ENCODE measurements around the gene RFTN1.

RFTN1 gene, protein sequence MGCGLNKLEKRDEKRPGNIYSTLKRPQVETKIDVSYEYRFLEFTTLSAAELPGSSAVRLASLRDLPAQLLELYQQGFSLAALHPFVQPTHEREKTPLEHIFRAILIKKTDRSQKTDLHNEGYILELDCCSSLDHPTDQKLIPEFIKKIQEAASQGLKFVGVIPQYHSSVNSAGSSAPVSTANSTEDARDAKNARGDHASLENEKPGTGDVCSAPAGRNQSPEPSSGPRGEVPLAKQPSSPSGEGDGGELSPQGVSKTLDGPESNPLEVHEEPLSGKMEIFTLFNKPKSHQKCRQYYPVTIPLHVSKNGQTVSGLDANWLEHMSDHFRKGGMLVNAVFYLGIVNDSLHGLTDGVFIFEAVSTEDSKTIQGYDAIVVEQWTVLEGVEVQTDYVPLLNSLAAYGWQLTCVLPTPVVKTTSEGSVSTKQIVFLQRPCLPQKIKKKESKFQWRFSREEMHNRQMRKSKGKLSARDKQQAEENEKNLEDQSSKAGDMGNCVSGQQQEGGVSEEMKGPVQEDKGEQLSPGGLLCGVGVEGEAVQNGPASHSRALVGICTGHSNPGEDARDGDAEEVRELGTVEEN

DNA sequence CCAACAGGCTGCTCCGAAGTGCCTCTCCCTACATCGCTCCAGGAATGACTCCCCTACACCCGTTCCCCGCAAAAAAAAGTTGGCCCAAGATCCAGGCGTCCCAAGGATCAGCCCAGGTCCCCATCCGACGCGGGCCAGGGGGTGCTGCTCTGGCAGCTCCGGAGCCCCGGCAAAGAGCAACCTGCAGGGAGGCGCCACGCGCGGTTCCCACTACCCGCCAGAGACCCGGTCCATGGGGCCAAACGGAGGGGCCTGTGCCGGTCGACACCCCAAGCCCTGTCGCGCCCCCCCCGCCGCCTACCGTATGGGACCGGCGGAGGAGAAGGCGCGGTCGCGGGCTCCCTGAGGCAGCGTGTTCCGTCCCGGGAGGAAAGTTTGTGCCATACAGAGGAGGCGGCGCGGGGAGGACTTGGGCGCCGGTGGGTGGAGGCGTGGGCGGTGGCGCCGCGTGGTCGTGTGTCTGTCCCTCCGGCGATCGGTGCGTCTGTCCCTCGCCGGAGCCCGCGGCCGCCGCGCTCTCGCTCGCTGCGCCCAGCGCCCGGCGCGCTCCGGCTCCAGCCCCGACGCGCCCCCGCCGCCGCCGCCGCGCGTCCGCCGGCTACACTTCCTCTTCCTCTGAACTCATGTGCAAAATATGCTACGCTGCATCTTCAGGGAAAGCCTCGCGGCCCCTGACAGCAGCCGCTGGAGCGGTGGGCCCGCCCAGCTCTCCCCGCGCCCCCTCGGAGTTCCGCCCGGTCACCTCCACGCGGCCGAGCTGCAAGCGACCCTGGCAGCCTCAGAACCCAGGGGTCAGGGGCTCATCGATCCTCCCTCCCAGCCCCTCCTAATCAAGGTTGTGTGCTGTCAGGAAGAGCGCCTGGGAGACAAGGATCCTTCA lies at the start of gene RFTN1:
TSS of gene RFTN1 (minus strand) at position 559 of the 880 bp plus-strand sequence. CDS start 19,830 bp downstream, outside the sequence.
- DNase-seq (ENCODE audit: low read depth in 3 of 3, low spot score in 1 of 3), result peak in 1 of 3 donors; percentile 49

DNA sequence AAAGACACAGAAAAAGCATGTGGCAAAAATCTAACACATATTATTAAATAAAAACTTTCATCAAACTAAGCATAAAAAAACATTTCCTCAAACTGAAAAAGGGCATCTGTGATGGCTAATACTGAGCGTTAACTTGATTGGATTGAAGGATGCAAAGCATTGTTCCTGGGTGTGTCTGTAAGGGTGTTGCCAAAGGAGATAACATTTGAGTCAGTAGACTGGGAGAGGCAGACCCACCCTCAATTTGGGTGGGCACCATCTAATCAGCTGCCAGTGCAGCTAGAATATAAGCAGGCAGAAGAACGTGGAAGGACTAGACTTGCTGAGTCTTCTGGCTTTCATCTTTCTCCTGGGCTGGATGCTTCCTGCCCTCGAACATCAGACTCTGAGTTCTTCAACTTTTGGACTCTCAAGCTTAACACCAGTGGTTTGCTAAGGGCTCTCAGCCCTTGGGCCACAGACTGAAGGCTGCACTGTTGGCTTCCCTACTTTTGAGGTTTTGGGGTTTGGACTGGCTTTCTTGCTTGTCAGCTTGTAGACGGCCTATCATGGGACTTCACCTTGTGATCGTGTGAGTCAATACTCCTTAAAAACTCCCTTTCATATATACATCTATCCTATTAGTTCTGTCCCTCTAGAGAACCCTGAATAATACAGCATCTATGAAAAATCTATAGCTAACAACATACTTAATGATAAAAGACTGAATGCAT lies 46.3 kb upstream of the RFTN1 start:
- no peak for DNase-seq (ENCODE audit: low read depth in 3 of 3, low spot score in 1 of 3)

DNA sequence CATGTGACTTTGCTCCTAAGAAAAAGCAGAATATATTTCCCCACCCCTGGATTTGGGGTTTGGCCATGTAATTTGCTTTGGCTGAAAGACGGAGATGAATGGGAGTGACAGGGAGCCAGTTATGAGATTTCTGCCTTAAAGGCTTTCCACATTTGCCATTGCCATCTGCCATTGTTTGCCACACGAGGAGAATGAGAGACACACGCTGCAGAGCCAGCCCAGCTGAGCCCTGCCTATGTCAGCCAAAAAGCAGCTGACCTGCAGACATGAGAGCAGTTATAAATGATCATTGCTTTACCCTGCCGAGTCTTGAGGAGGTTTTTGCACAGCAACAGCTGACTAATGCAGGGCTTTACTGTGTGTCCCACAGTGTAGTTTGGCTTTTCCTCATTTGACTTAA lies 40.6 kb upstream of the RFTN1 start:
- no peak for DNase-seq (ENCODE audit: low read depth in 3 of 3, low spot score in 1 of 3)

DNA sequence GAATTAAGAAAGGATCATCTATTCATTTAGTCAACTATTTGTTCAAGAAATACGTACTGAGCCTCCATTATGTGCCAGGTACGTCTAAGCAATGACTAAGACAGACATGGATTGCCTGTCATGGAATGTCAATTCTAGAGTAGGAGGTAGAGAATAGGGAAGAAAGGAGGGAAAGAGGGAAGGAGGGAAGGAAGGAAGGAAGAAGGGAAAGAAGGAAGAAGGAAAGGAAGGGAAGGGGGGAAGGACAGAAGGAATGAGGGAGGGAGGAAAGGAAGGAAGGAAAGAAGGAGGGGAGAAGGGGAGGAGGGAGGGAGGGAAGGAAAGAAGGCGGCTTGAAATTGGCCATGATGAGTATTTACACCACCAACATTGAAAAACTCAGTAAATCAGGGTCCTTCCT lies 39.3 kb upstream of the RFTN1 start:
- DNase-seq (ENCODE audit: low read depth in 3 of 3, low spot score in 1 of 3), result no peak

DNA sequence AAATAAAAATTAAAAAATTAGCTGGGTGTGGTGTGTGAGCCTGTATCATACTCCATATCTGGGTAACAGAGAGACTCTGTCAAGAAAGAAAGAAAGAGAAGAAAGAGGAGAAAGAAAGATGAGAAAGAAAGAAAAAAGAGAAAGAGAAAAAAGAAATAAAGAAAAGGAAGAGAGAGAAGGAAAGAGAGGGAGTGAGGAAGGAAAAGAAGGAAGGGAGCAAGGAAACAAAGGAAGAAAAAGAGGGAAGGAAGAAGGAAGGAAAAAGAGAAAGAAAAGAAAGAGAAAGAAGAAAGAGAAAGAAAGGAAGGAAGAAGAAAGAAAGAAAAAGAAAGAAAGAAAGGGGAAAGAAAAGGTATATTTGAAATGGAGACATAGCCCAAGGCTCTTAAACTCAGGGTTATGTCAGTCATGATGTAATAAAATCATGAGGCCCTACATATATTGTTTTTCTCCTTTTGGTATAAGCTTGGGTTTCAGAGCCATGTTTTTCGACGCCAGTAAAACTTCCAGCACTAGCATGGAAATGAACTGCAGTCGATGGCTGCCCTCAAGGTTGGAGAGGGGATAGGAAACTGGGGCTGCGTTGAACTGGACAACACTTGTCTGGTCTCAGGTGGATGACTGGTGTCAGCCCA lies 38.0 kb upstream of the RFTN1 start:
- no peak for DNase-seq (ENCODE audit: low read depth in 3 of 3, low spot score in 1 of 3)

DNA sequence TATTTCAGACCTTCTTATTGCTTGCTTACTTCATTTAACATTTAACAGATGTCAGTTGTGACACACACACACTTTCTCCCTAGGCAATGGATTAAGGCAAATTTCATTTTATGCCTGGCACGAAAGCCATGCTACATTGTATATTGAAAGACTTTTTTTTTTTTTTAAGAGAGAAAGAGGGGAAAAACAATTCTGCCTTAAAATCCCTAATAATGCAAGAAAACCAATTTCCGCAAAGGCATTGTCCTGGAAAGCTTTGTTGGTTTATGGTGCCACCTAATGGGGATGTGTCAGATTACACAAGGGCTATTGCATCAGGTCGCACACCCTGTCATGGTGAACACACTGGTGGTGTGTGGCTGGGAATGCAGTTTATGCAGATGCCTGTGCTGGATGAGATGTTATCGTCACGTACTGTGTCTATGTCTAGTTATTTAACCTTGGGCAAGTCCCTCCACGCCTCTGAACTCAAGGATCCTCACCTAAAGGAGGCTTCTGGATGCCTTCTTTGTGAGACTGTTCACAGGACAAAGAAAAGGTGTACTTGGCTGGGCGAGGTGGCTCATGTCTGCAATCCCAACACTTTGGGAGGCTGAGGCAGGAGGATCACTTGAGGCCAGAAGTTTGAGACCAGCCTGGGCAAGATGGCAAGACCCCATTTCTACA lies 37.3 kb upstream of the RFTN1 start:
- DNase-seq (ENCODE audit: low read depth in 3 of 3, low spot score in 1 of 3), result peak; percentile 33 to 48 (median 34)

DNA sequence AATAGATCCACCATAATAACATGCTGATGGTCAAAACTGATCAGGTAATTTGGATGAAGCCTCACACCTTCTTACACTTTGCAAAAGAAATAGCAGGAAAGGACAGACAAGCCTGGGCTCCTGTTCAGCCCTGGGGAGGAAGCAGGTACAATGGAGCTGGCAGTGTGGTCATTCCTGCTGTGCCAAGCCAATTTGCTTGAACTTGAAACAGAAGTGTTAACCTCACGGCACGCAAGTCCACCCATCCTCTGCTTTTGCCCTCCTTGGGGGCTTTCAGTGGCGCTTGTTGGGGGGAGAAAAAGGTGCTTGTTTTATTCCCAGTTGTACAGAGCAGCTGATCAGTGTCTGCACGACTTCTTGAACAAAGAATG lies 36.8 kb upstream of the RFTN1 start:
- DNase-seq (ENCODE audit: low read depth in 3 of 3, low spot score in 1 of 3), result no peak

DNA sequence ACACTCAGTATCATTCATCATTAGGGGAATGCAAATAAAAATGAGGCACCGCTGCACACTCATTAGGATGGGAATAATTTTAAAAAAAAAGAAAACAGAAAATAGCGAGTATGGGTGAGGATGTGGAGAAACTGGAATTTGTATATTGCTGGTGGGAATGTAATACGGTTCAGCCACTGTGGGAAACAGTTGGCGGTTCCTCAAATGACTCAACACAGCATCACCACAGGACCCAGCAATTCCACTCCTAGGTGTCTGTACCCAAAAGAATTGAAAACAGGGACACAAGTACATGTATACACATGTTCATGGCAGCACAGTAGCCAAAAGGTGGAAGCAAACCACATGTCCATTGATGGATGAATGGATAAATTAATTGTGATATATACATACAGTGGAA lies 35.2 kb upstream of the RFTN1 start:
- DNase-seq (ENCODE audit: low read depth in 3 of 3, low spot score in 1 of 3), result no peak

DNA sequence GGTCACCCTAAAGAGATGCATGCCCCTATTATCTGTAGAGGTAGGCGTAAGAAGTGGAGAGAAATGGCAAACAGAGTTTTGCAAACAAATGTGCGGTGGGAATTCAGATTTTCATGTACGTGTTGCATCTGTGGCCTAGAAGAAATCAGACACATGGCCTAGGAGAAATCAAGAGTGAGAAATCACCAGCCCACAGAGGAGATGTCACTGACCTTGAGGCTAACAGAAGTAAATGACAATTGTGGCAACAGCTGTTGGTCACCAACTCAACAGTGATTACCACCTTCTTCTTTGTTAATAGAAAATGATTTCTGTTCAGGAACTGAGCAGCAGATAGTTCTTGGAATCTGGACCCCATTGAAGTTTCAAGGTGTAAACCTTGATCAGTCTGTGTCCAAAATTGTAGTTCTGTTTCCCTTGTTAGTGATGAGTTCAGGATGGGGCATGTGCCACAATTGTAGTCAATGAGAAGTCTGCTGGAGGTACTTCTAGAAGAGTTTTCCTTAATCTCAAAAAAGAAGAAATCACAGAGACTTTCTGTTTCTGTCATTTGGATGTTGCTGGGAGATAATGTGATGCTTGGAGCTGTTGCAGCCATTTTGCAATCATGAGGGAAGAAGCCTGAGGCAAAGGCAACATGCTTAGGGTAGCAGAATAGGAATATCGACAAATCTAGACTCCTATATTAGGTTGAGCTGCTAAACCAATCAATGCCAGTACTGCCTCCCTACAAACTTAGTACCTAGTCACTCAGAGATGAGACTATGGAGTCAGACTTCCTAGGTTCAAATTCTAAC lies 34.3 kb upstream of the RFTN1 start:
- DNase-seq (ENCODE audit: low read depth in 3 of 3, low spot score in 1 of 3), result no peak

DNA sequence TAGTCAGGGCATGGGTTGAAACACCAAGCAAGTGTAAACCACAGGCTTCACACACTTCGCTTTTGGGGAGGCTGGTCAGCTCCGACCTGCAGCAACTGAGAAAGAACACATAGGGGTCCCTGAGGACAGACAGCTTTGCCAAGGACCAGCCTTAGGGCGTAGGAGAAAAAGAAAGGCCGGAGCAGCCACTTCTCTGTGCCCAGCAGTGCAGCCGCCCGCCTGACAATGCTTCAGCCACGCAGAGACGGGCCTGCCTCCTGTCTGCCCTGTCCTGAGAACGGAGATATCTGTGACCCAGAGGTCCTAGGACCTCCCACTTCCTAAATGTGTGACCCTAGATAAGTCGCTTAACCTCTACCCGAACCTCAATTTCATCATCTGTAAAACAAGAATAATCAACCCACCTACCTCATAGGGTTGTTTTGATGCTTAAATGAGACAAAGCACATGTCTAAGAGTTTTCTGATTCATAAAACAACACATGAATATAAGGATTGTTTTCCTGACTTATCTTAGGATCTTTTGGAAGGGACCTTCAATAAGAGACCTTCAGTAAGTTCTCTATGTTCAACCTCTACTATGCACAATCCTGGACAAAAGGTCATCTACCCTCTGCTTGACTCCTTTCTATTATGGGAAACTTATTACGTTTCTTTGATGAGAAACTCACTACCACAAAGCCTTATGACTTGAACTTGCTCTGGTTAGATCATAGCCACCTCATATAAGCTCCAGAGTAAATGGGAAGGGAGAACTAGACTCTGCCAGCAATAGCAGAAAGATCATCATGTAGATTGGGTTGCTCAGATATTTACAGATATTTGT lies 32.9 kb upstream of the RFTN1 start:
- no peak for DNase-seq (ENCODE audit: low read depth in 3 of 3, low spot score in 1 of 3)

DNA sequence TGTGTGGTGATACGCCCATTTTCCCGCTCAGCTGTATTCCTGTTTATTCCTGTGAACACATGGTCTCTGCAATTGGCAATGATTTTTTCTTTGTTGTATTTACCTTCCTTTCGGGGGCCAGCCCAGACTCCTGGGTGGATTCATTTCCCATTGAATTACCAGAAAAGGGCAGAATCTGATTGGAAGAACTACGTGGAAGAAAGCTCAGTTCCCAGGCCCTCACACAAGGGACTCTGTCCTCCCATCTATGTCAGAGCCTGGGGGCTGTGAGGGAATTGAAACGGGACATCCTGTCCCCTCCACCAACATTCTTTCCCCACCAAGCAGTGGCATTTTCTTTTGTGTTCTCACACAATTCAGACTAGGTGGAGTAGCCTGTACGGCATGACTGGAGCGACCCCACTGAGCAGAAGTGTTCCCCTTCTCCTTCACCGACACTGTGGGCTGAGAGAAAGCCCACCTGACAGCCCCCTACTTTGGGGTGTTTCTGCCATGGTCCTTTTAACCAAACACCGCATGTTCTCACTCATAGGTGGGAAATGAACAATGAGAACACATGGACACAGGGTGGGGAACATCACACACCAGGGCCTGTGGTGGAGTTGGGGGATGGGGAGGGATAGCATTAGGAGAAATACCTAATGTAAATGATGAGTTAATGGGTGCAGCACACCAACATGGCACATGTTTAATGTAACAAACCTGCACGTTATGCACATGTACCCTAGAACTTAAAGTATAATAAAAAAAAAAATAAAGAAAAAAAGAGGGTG lies 32.1 kb upstream of the RFTN1 start:
- DNase-seq (ENCODE audit: low read depth in 3 of 3, low spot score in 1 of 3), result no peak

DNA sequence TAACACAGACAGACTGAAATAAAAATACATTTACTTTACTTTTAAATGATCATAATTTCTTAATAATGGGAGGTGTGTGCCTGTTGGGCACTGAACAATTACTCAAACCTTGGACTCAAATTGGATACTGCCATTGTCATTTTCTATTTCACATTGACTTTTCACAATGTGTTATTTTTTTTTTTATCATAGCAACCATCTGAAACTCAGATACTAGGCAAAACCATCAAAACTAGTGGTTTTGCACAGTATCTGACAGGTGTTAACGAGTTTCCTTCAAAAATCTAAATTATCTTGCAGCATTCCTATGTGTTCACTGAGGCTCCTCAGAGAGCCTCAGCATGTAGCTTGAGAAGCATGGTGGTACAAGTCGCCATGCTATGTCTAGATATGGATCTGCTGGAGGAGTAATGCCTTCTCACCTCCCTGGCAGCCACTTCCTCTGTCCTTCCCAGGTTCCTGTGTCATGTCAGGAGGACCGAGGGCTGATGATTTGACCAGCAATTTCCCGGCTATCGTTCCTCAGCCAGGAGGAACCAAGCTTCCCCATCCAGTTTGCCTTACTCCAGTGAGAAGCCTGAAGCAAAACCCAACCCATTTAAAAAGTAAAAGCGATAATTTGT lies 29.9 kb upstream of the RFTN1 start:
- DNase-seq (ENCODE audit: low read depth in 3 of 3, low spot score in 1 of 3), result no peak

DNA sequence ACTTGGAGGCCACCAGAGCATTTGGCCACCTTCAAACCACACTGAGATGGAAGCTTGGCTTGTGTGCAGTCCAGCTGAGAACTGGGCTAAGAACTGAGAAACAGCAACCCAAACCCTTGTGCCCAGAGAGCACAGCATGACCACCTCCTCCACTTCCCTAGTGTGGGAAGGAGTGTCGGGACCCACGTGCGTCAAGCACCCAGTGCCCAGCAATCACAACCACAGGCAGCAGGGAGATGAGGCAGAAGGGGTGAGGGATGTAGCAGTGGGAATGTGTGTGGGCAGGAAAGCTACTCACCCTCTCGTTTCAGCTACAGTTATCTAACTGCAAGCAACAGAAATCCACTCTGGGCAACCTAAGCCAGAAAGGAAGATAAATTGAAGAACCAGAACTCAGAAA lies 25.0 kb upstream of the RFTN1 start:
- no peak for DNase-seq (ENCODE audit: low read depth in 3 of 3, low spot score in 1 of 3)

DNA sequence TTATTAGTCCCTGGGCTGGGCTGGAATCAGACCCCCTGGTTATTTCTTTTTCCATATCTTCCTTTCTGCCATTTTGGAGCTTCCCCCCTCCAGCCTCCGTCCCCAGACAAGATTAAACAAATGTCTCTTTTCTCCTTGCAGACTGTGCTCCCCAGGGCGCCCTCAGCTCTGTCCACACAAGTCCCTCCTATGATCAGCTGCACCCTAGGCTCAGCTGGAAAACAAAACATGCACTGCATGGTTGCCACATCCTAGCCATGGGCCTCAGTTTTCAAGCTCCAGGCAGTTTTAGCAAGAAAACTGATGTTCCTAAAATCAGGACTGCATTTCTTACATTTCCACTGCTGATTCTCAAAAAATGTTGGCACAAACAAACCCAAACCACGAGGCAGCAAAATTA lies 23.5 kb upstream of the RFTN1 start:
- DNase-seq (ENCODE audit: low read depth in 3 of 3, low spot score in 1 of 3), result no peak

DNA sequence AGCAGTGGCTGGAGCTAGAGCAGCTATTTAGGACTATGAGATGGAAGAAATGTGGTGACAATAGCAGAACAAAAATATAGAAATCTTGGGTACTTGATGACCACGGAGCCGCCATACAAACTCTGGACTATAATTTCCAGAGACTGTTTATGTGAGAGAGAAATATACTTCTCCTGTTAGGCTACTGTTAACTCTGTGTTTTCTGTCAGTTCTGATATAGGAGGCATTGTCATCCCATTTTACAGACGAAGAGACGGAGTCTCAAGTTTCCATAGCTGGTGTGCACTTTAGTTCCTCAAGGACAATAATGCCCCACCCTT lies 22.8 kb upstream of the RFTN1 start:
- no peak for DNase-seq (ENCODE audit: low read depth in 3 of 3, low spot score in 1 of 3)

DNA sequence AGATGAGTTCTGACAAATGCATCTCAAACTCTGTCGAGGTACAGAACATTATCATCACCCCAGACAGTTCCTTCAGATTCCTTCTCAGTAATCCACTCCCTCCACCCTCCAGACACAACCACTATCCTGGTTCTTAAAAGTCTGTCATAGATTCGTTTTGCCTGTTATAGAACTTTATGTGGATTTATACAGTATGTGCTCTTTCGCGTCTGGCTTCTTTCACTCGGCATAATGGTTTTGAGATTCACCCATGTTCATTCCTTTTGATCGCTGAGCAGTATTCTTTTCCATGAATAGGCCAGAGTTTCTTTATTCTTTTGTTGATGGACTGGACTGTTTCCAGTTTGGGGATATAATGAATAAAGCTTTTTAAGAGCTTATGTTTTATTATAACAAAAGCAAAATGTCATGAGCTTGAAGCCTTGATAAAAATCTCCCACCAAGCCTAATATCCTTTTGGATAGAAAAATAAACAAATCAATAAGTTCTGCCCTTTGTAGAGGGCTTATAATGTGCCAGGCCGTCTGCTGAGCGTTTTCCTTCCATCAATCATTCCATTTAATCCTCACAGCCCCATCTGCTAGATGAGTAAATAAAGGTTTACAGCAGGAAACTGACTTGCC lies 21.3 kb upstream of the RFTN1 start:
- no peak for DNase-seq (ENCODE audit: low read depth in 3 of 3, low spot score in 1 of 3)

DNA sequence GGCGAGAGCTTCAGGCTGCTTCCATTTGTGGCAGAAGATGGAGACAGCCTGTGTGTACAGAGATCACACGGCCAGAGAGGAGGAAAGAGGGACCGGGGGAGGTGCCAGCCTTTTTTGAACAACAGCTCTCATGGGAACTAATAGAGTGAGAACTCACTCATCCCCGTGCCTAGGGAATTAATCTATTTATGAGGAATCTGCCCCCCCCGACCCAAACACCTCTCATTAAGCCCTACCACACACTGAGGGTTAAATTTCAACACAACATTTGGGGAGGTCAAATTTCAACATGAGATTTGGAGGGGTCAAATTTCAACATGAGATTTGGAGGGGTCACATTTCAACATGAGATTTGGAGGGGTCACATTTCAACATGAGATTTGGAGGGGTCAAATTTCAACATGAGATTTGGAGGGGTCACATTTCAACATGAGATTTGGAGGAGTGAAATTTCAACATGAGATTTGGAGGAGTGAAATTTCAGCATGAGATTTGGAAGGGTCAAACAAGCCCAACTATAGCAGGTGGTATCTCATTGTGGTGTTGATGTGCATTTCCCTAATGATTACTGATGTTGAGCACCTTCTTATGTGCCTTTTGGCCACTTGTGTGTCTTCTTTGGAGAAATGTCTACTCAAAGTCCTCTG lies 20.6 kb upstream of the RFTN1 start:
- no peak for DNase-seq (ENCODE audit: low read depth in 3 of 3, low spot score in 1 of 3)

Data from stimulated activated CD4-positive, alpha-beta T cell treated with anti-CD3 and anti-CD28 coated beads, TNF-alpha, amount 100 ng/mL, for 1 hour (primary cell).